GM18868 (cell line): ENCODE results near the gene KCTD16.

Experiments
- ATAC-seq: cut with Tn5 transposase; IDR thresholded peaks from one replicate; pipeline ENCODE4 v1.9.1; 2021; ENCODE audit warnings: mild to moderate bottlenecking, moderate library complexity; ENCODE audit not compliant: unreplicated experiment

The KCTD16 gene

DNA sequence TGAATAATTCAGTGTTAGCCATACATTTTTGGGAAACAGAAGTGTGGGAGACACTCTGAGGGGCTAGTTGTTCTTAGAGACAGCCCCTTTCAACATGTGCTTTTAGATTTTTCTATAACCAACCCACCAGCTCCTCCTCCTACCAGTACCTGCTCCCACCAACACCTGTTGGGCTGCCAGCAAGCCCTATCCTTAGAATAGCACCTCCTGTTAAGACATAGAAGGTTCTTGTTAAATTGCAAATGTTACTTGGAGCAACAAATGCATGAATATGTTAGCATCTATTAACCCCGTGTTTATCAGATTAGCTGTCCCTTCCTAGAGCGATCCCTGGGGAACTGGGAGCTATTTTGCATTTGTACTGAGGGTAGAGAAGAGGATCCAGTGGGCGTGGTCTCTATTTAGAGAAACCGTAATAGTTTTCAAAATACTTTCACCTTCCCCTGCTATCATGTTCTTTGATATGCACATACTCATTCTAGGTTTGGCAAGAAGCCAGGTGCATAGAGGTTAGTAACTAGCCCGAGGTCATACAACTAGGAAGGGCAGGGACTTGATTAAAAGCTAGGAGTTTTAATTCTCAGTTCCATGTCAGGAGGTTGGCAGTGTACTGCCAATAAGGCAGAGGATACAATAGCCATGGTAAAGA, 334.4 kb downstream of the KCTD16 start:
- ATAC-seq, result no peak

DNA sequence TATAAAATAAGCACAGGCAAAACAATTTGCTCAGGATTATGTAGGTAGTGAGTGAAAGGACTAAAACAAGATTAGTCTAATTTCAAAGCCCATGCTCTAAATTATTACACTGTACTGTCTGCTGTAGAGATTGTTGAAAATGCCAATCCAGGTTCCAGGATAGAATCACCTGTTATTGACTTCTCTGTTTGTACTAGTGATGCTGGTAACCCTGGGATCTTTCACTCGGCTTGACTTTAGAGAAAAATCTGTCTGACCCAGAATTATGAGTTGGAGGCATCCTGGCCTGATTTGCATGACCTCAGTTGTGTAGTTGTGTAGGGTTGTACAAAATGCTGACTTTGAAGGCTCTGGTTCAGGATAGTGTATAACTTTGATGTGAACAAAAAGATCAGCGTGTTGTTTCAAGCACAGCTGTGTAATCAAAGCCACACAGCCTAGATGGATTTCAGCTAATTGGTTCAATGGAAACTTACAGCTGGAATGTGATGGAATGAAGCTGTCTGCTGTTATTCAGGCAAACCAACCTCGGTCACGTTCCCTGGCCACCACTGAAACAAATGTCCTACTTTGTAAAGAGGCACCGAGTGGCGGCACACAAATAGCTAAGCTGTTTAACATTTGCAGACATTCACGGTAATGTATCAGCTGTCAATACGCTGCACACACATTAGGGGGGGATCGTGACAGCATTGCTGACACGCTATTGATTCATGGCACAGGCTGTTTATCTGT, 340.3 kb downstream of the KCTD16 start:
- ATAC-seq, result no peak

DNA sequence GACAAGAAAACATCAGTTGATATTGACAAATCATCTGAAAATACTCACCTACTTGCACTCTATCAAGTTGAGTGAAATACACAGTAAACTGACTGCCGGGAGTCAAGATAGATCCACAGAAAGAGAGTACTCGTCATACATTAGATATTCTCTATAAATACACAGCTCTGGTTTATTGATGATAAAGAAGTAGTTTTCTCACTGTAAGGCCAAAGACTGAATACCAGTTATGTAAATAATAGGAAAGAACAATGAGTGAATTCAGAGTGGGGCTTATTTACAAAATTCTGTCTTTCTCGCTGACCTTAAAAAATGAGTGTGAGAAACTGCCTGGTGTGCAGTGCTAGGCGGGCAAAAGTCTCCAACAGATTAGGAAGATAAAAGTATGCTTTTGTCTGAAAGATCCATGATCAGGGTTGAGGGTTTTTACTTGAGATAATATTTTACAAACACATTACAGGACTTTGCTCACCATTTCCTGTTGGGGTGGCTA, 341.0 kb downstream of the KCTD16 start:
- no peak for ATAC-seq

DNA sequence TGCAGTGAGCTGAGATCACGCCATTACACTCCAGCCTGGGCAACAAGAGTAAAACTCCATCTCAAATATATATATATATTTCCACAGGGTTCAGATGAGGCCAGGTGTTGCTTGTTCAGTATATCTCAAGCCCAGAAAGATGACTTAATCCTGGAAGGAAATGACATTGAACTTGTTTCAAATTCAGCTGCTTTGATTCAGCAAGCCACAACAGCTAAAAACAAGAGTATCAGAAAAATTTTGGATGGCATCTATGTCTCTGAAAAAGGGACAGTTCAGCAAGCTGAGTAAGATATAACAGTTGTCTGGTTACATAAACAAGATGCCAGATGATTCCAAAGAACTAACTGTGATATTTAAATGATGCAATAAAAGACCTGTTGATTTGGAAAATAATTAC, 352.0 kb downstream of the KCTD16 start:
- no peak for ATAC-seq

DNA sequence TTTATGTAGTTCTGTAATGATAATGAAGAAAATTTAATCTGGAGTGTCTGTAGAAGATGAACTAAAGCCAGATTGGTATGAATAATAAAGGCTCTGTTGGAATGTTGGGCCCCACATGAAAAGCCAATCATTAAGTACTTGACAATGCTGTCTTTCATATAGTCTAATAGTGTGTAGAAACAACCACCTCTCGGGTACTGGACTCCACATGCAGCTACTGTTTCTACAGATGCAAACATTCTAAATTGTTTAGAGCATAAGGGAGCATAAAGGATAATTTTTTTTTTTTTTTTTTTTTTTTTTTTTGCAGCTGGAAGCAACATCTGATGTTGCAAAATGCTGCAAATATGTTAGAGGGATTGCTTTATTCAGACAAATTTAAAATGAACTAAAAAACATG, 354.3 kb downstream of the KCTD16 start:
- ATAC-seq, result no peak

DNA sequence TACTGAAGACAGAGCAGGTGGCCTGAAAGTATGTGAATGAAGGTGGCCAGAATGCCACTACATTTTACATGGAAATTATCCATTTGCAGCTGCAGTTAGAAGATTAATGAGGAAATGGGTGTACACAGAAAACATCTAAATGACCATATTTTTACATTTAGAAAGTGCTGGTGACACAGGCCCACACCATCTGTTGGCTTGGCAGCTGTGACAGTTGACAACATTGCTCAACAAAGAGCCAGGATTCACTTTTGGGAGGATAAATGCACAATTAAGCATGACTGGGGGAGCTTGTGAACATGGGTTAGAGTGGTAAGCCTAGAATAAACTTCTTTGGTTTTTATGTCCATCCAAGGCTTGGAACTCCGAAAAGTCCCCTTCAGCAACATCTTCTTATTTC, 360.5 kb downstream of the KCTD16 start:
- no peak for ATAC-seq
